ENCODE measurements around the gene SFT2D3. TPM values are rescaled to one million over a fixed set of nuclear protein-coding genes. Genes with fewer than 3 reads are reported as not detected.

SFT2D3 gene
- total RNA-seq, 1 experiment from 2014 or later = 4.7 TPM

GRCh38 chr2:127713562-127713961 is 12.3 kb downstream of the SFT2D3 start:
- Histone ChIP-seq H3K79me1 (ENCODE audit: insufficient read depth, low read depth, low read length, poor library complexity, severe bottlenecking) (no peaks in the 10 kb centered on the region), H3K4me2 (ENCODE audit: insufficient read depth, insufficient read length, low read length) (no peak overlapping the region), H3T11ph (ENCODE audit: low read length) (no peak overlapping the region), H4K91ac (ENCODE audit: insufficient read length, low read depth, low read length) (no peak overlapping the region), H2BK5ac (ENCODE audit: insufficient read length, low read length) (no peak overlapping the region), H3K56ac (ENCODE audit: insufficient read length, low read depth, low read length) (no peak overlapping the region), H2BK120ac (ENCODE audit: low read depth, low read length, poor library complexity, severe bottlenecking) (no peak overlapping the region), H3K14ac (ENCODE audit: insufficient read depth, low read length) (no peak overlapping the region), H4K20me1 (ENCODE audit: control insufficient read depth, insufficient read depth, insufficient read length) (no peaks in the 10 kb centered on the region), H2BK15ac (ENCODE audit: low read depth, low read length) (no peak overlapping the region), H3K27ac (ENCODE audit: insufficient read length, low read depth, low read length) (no peak overlapping the region), H3K23ac (ENCODE audit: insufficient read length, low read depth, low read length) (no peak overlapping the region), H4K8ac (replicated peaks; ENCODE audit: insufficient read length, low read depth, low read length) (no peak overlapping the region), H2BK12ac (ENCODE audit: insufficient read length, low read depth, low read length) (no peak overlapping the region), H3K27me3 (ENCODE audit: insufficient read depth, low read length) (no peaks in the 10 kb centered on the region), H2AK5ac (ENCODE audit: insufficient read length, low read length) (no peak overlapping the region), H3K9me3 (ENCODE audit: control insufficient read depth, low read depth, low read length) (no peaks in the 10 kb centered on the region), H3K4me1 (ENCODE audit: insufficient read depth, low read length) (no peaks in the 10 kb centered on the region), H2BK20ac (ENCODE audit: low read depth, low read length, poor library complexity, severe bottlenecking) (no peak overlapping the region), H4K5ac (ENCODE audit: insufficient read length, low read depth, low read length) (no peak overlapping the region), H3K4ac (ENCODE audit: low read depth, low read length) (no peak overlapping the region), H2AFZ (ENCODE audit: low read length) (no peak overlapping the region), H3K9ac (ENCODE audit: extremely low read depth, insufficient read length, low read length) (no peak overlapping the region), H3K18ac (ENCODE audit: insufficient read length, low read depth, low read length) (no peak overlapping the region), H3K79me2 (ENCODE audit: insufficient read depth, low read length) (0 out of 2 replicates have a peak, but pooled peaks cover 2% of the 10 kb centered on the region), H3K23me2 (ENCODE audit: insufficient read length, low read depth, low read length, poor library complexity, severe bottlenecking) (no peaks in the 10 kb centered on the region)
- Mint-ChIP-seq H3K9me3 (no peaks in the 10 kb centered on the region), H3K27ac (no peak overlapping the region), H3K27me3 (ENCODE audit: low read depth) (no peaks in the 10 kb centered on the region), H3K4me3 (no peak overlapping the region), H3K4me1 (peaks cover 5 to 14% of the 10 kb centered on the region in 2 experiments; a peak in 3 of 4 replicates), H3K36me3 (ENCODE audit: insufficient read depth in 1 of 3, low read depth in 3 of 3) (peaks cover 23 to 71% (median 40%) of the 10 kb centered on the region in 3 experiments)
- no CpG with 5 or more reads among the region's 25 CpGs for WGBS (ENCODE audit: extremely low coverage, insufficient read length, low lambda C conversion rate)
- no peak for DNase-seq
- TF ChIP-seq CTCF (conservative IDR thresholded peaks at IDR 0.05) = no peak

Measured in H9 (cell line).